Measurements from ENCODE around the gene SESN3. TPM values are rescaled to one million over a fixed set of nuclear protein-coding genes. Genes with fewer than 3 reads are reported as not detected.

Gene SESN3
- total RNA-seq, 1 experiment from 2014 or later, result 0.55 TPM

- ATAC-seq (no peak), DNase-seq (peak; percentile 46)
- POLR2A ChIA-PET (ENCODE audit: unreplicated experiment), result interaction anchor here (0.8 kb wide), 1 partner anchor 15 kb away, joined by 3 read pairs; no protein-coding TSS in a partner anchor
- no peak overlapping the region for H3K27ac ChIP-seq (ENCODE audit: low read length)
- no peaks in the 10 kb centered on the region for H3K9me3 ChIP-seq (ENCODE audit: low read length)
- H3K4me1 ChIP-seq (ENCODE audit: insufficient read depth, low read length), result peaks cover 26% of the 10 kb centered on the region
- no peak overlapping the region for H2AFZ ChIP-seq (ENCODE audit: low read length)
- no peaks in the 10 kb centered on the region for H4K20me1 ChIP-seq (ENCODE audit: low read length)
- TF ChIP-seq CTCF (conservative IDR thresholded peaks at IDR 0.05; ENCODE audit: low read depth, low read length), result no peak
- no peak for TF ChIP-seq EZH2 (IDR thresholded peaks at IDR 0.05; ENCODE audit: low read length, unreplicated experiment)
- no peak for TF ChIP-seq EZH2phosphoT487 (IDR thresholded peaks at IDR 0.05; ENCODE audit: borderline replicate concordance, low read length)
- BruUV-seq (replicated peaks), result no TSS peak
- no peaks in the 10 kb centered on the region for H3K27me3 ChIP-seq (ENCODE audit: low read length)
- H3K36me3 ChIP-seq (ENCODE audit: low read depth, low read length), result 0 out of 2 replicates have a peak, but pooled peaks cover 6% of the 10 kb centered on the region
- H3K4me3 ChIP-seq (ENCODE audit: low read length), result no peak overlapping the region
- H3K9ac ChIP-seq (ENCODE audit: low read length), result no peak overlapping the region
- no peaks in the 10 kb centered on the region for H3K79me2 ChIP-seq (ENCODE audit: low read length)
- CTCF ChIA-PET, result no interaction called here
- H3F3A ChIP-seq (ENCODE audit: low read length, unreplicated experiment), result peaks cover 5% of the 10 kb centered on the region
- no peak overlapping the region for H3K4me2 ChIP-seq (ENCODE audit: low read length)
- no peaks in the 10 kb centered on the region for H3K9me2 ChIP-seq (replicated peaks; ENCODE audit: low read length)
- intact Hi-C loops (cut with micrococcal nuclease), result no loop called here
Observed at GRCh38 chr11:95132956-95133355, 98.0 kb downstream of the SESN3 start.

- POLR2A ChIA-PET (ENCODE audit: unreplicated experiment), result no interaction called here
Observed at GRCh38 chr11:95128602-95129001, 102.4 kb downstream of the SESN3 start.

More at GRCh38 chr11:95128602-95129001, 102.4 kb downstream of the SESN3 start:
- intact Hi-C loops (cut with micrococcal nuclease), result no loop called here
- Histone ChIP-seq H3K36me3 (ENCODE audit: low read depth, low read length) (0 out of 2 replicates have a peak, but pooled peaks cover 6% of the 10 kb centered on the region), H3F3A (ENCODE audit: low read length, unreplicated experiment) (no peaks in the 10 kb centered on the region), H3K27ac (ENCODE audit: low read length) (no peak overlapping the region), H4K20me1 (ENCODE audit: low read length) (no peaks in the 10 kb centered on the region), H3K79me2 (ENCODE audit: low read length) (no peaks in the 10 kb centered on the region), H3K4me3 (ENCODE audit: low read length) (no peak overlapping the region), H3K4me2 (ENCODE audit: low read length) (no peak overlapping the region), H3K9ac (ENCODE audit: low read length) (no peak overlapping the region), H3K9me2 (replicated peaks; ENCODE audit: low read length) (no peaks in the 10 kb centered on the region), H3K4me1 (ENCODE audit: insufficient read depth, low read length) (peaks cover 10% of the 10 kb centered on the region), H3K27me3 (ENCODE audit: low read length) (no peaks in the 10 kb centered on the region), H2AFZ (ENCODE audit: low read length) (no peak overlapping the region), H3K9me3 (ENCODE audit: low read length) (no peaks in the 10 kb centered on the region)
- ATAC-seq, result no peak
- BruUV-seq (replicated peaks), result no TSS peak
- TF ChIP-seq EZH2phosphoT487 (IDR thresholded peaks at IDR 0.05; ENCODE audit: borderline replicate concordance, low read length), result no peak
- no peak for TF ChIP-seq CTCF (conservative IDR thresholded peaks at IDR 0.05; ENCODE audit: low read depth, low read length)
- TF ChIP-seq EZH2 (IDR thresholded peaks at IDR 0.05; ENCODE audit: low read length, unreplicated experiment), result no peak
- DNase-seq, result no peak
- CTCF ChIA-PET, result no interaction called here

All from PC-3 (cell line).